Activated CD8-positive, alpha-beta memory T cell treated with anti-CD3 and anti-CD28 coated beads for 36 hours (primary cell): ENCODE data around the gene STOX1. TPM values are rescaled to one million over a fixed set of nuclear protein-coding genes. Genes with fewer than 3 reads are reported as not detected.
"Not testable (repeated sequence)": the region's sequence is repeated elsewhere in the genome, so short reads cannot be mapped to it uniquely, and the experiment has no call there.

Experiments
- CTCF ChIA-PET: fragments of 350-600 bp; sonication (Branson Sonifier 250); formaldehyde crosslinking; loops from one replicate; lab custom pipeline; 2021; ENCODE audit warnings: antibody characterized with exemption; lab: Charles Lee
- POLR2A ChIA-PET: fragments of 350-600 bp; sonication (Branson Sonifier 250); formaldehyde crosslinking; loops from one replicate; lab custom pipeline; 2021; ENCODE audit warnings: antibody characterized with exemption; lab: Charles Lee
- total RNA-seq, 2 experiments: library from RNA; stranded (reverse); gene quantifications; one replicate each; pipeline ENCODE4 v1.2.3, GENCODE V29; 2021

STOX1 gene
- total RNA-seq, 2 experiments from 2014 or later: 0.34 to 0.40 TPM

GRCh38 chr10:68929888-68930287 is 102.6 kb downstream of the STOX1 start:
- ChIA-PET CTCF (interaction anchor here (0.7 kb wide), 1 partner anchor 40 kb away, joined by 3 read pairs; no protein-coding TSS in a partner anchor), POLR2A (interaction anchor here (0.7 kb wide), 1 partner anchor 61 kb away, joined by 3 read pairs; no protein-coding TSS in a partner anchor)

- POLR2A ChIA-PET: interaction anchor here (0.7 kb wide), 1 partner anchor 274 kb away, joined by 6 read pairs; no protein-coding TSS in a partner anchor
- CTCF ChIA-PET: not testable (repeated sequence)
Measured at GRCh38 chr10:68932860-68933259, 105.5 kb downstream of the STOX1 start.

GRCh38 chr10:68934994-68935393 is 107.7 kb downstream of the STOX1 start:
- ChIA-PET CTCF (no interaction called here), POLR2A (interaction anchor here (0.6 kb wide), 1 partner anchor 34 kb away, joined by 3 read pairs; no protein-coding TSS in a partner anchor)

GRCh38 chr10:68938117-68938516 is 110.8 kb downstream of the STOX1 start:
- POLR2A ChIA-PET: no interaction called here
- CTCF ChIA-PET: interaction anchor here (0.7 kb wide), 1 partner anchor 708 kb away, joined by 7 read pairs; no protein-coding TSS in a partner anchor

- ChIA-PET CTCF (no interaction called here), POLR2A (no interaction called here)
Measured at GRCh38 chr10:68938884-68939283, 111.6 kb downstream of the STOX1 start.

- ChIA-PET CTCF (interaction anchor here (1.4 kb wide), 1 partner anchor 9 kb away, joined by 4 read pairs; no protein-coding TSS in a partner anchor), POLR2A (interaction anchor here (0.6 kb wide), 1 partner anchor 16 kb away, joined by 4 read pairs; no protein-coding TSS in a partner anchor)
Measured at GRCh38 chr10:68940917-68941316, 113.6 kb downstream of the STOX1 start.

Other genes with a start within 250 kb of the STOX1 start
- gene CCAR1, start 106.3 kb upstream of the STOX1 start, total RNA-seq: 100 to 1,000 TPM; 127 to 133 TPM
- 10 to 100 TPM; 55.5 to 60.1 TPM for gene DDX50, start 73.8 kb downstream of the STOX1 start, total RNA-seq
- 100 to 1,000 TPM; 287 to 290 TPM for gene DDX21, start 128.6 kb downstream of the STOX1 start, total RNA-seq
- 10 to 100 TPM; 21.4 TPM for gene KIFBP, start 161.3 kb downstream of the STOX1 start, total RNA-seq